Uterus (tissue), 4 donors: Measurements from ENCODE around the gene LTBP1. TPM values are rescaled to one million over a fixed set of nuclear protein-coding genes. Genes with fewer than 3 reads are reported as not detected.

ENCODE experiments used
- DNase-seq, 2 donors: peaks; one replicate each; pipeline ENCODE4 v3.0.0-alpha.2; 2019 to 2020
- H3K27ac ChIP-seq, 2 donors: fragments of 200-600 bp; sonication (generic); 1 replicate in 1 of 2; 2 replicates in 1 of 2; pipeline ENCODE4 v1.5.1; 2016 to 2018
- H3K27me3 ChIP-seq, 2 donors: fragments of 200-600 bp; sonication (generic); one replicate each; pipeline ENCODE4 v1.5.1; 2018 to 2019; ENCODE audit warnings: control low read depth in 1 of 2
- H3K36me3 ChIP-seq, 2 donors: fragments of 200-600 bp; sonication (generic); one replicate each; pipeline ENCODE4 v1.5.1; 2019; ENCODE audit warnings: control low read depth in 1 of 2
- H3K4me1 ChIP-seq, 2 donors: fragments of 200-600 bp; sonication (generic); one replicate each; pipeline ENCODE4 v1.5.1; 2018 to 2019; ENCODE audit warnings: control low read depth in 1 of 2
- H3K4me3 ChIP-seq, 2 donors: fragments of 200-600 bp; sonication (generic); 1 replicate in 1 of 2; 2 replicates in 1 of 2; pipeline ENCODE4 v1.5.1; 2018 to 2019; ENCODE audit warnings: mild to moderate bottlenecking in 1 of 2
- H3K9me3 ChIP-seq, 2 donors: fragments of 200-600 bp; sonication (generic); one replicate each; pipeline ENCODE4 v1.5.1; 2019; ENCODE audit warnings: control low read depth in 1 of 2
- CTCF ChIP-seq, 4 experiments: fragments of 200-600 bp in 2 of 4; fragments of 450-650 bp in 2 of 4; sonication (generic) in 2 of 4; IDR thresholded peaks; one replicate each; pipeline ENCODE4 v1.5.1; 2016 to 2019; ENCODE audit warnings: antibody characterized with exemption in 4 of 4, mild to moderate bottlenecking in 2 of 4, moderate library complexity in 1 of 4
- POLR2A ChIP-seq, 2 donors: fragments of 450-650 bp; IDR thresholded peaks; one replicate each; pipeline ENCODE4 v1.6.1; 2016; ENCODE audit warnings: antibody characterized with exemption in 2 of 2, mild to moderate bottlenecking in 1 of 2, moderate library complexity in 1 of 2
- intact Hi-C: fragments of 100-400 bp; cut with DNase I; formaldehyde crosslinking; loops from one replicate; pipeline ENCODE4 v1.15.1; 2023; ENCODE audit warnings: low total_unique reads
- total RNA-seq, 4 donors: library from RNA; depleted of rRNA in 3 of 4; stranded (reverse); fragments of >200 nt in 3 of 4; gene quantifications; one replicate each; pipeline versions ENCODE4 v1.1.0 to v1.2.4, GENCODE V29; 2014 to 2023
- donor health status: DM: yes; HTN: yes; CAD: no.

LTBP1 gene
- total RNA-seq, 4 donors from 2014 or later, result 72.5 to 322 (median 92.2) TPM

GRCh38 chr2:33392366-33392765, 445.6 kb downstream of the LTBP1 start:
- Histone ChIP-seq H3K27me3 (no peaks in the 10 kb centered on the region), H3K27ac (no peak overlapping the region), H3K9me3 (no peaks in the 10 kb centered on the region), H3K36me3 (no peaks in the 10 kb centered on the region), H3K4me1 (no peaks in the 10 kb centered on the region), H3K4me3 (no peak overlapping the region)
- TF ChIP-seq CTCF (IDR thresholded peaks at IDR 0.05), result no peak
- TF ChIP-seq POLR2A (IDR thresholded peaks at IDR 0.05), result no peak
- DNase-seq, result no peak
- intact Hi-C loops, result no loop called here

DNA sequence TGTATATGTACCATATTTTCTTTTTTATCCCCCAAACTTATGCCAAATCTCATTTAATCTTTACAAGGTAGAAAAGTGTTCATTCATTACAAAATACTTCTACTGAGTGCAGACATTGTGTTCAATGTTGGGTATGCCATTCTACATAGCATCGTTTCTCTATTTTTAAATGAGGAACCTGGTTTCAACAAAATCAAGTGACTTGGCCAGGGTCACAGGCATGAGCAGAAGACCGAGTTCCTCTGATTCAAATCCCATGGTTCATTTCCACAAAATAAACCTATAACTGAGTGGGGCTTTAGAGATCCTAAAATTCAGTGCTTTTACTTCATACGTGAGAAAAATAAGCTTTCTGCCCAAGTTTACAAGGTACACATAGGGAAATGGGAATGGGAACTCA, 448.3 kb downstream of the LTBP1 start:
- Histone ChIP-seq H3K27ac (no peak overlapping the region), H3K36me3 (no peaks in the 10 kb centered on the region), H3K4me3 (no peak overlapping the region), H3K4me1 (no peaks in the 10 kb centered on the region), H3K27me3 (no peaks in the 10 kb centered on the region), H3K9me3 (no peaks in the 10 kb centered on the region)
- intact Hi-C loops, result no loop called here
- no peak for DNase-seq
- TF ChIP-seq POLR2A (IDR thresholded peaks at IDR 0.05) (no peak), CTCF (IDR thresholded peaks at IDR 0.05) (no peak)

DNA sequence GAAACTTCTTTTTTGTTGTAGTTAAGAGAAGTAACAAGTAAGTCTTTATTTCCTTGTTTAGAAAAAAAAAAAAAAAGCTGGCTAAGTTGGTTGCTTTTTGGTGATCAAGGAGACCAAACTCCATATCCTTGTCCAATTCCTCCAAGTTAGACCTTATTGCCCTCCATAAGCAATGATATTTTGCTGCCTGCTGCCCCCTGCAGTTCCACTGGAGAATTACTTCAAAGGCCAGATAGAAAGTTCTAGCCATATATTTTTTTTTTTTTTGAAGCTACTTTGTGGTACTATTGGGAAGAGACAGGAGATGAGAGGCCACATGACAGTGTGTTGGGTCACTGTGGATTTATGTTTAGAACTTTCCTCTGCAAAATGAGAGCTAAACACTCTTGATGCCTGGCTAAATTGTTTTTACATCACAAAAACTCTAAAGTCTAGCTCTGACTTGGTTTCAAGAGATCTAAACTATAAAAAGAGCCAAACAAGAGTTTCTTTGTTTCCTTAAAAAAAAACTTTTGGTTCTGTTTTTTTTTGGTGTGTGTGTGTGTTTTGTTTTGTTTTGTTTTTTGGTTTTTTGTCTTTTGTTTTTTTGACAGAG, 449.0 kb downstream of the LTBP1 start:
- Histone ChIP-seq H3K4me1 (no peaks in the 10 kb centered on the region), H3K9me3 (no peaks in the 10 kb centered on the region), H3K27me3 (no peaks in the 10 kb centered on the region), H3K27ac (no peak overlapping the region), H3K36me3 (no peaks in the 10 kb centered on the region), H3K4me3 (no peak overlapping the region)
- TF ChIP-seq POLR2A (IDR thresholded peaks at IDR 0.05) (no peak), CTCF (IDR thresholded peaks at IDR 0.05) (peak; percentile 20 to 43 (median 32))
- peak; percentile 29 to 32 for DNase-seq
- intact Hi-C loops, result no loop called here

DNA sequence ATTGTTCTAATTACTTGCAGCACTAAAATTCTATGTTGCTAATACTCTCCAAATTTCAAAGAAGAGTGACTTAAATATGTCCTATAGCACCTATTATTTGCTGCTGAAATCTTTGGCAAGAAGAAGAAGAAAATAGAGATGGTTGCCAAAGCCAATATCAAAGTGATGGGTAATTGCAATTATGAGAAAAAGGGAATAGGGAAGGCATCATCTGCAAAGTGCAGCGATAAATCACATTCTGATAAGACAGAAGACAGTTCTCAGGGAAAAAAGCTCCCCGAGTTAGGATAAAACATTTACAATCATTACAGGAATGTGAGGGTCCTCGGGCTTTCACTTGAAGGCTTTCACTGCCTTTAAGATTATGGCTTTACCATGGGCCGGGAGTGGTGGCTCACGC, 457.6 kb downstream of the LTBP1 start:
- H3K4me1 ChIP-seq, result no peaks in the 10 kb centered on the region
- TF ChIP-seq CTCF (IDR thresholded peaks at IDR 0.05) (no peak), POLR2A (IDR thresholded peaks at IDR 0.05) (no peak)
- H3K9me3 ChIP-seq, result no peaks in the 10 kb centered on the region
- no peak overlapping the region for H3K4me3 ChIP-seq
- H3K27me3 ChIP-seq, result no peaks in the 10 kb centered on the region
- H3K27ac ChIP-seq, result no peak overlapping the region
- no peaks in the 10 kb centered on the region for H3K36me3 ChIP-seq
- intact Hi-C loops, result no loop called here
- no peak for DNase-seq

GRCh38 chr2:33406622-33407021, 459.9 kb downstream of the LTBP1 start:
- H3K36me3 ChIP-seq, result no peaks in the 10 kb centered on the region
- H3K4me3 ChIP-seq, result no peak overlapping the region
- no peak for TF ChIP-seq CTCF (IDR thresholded peaks at IDR 0.05)
- no peak for TF ChIP-seq POLR2A (IDR thresholded peaks at IDR 0.05)
- no peaks in the 10 kb centered on the region for H3K27me3 ChIP-seq
- intact Hi-C loops, result no loop called here
- H3K9me3 ChIP-seq, result no peaks in the 10 kb centered on the region
- no peak for DNase-seq
- H3K4me1 ChIP-seq, result no peaks in the 10 kb centered on the region
- no peak overlapping the region for H3K27ac ChIP-seq
